Testis (tissue), 3 donors: Measurements from ENCODE around the gene RPS27L. TPM values are rescaled to one million over a fixed set of nuclear protein-coding genes. Genes with fewer than 3 reads are reported as not detected.

Experiments
- DNase-seq: peaks from one replicate; pipeline ENCODE4 v3.0.0-alpha.2; 2019
- H3K27ac ChIP-seq, 2 donors: fragments of 200-600 bp; sonication (generic); one replicate each; pipeline ENCODE4 v1.5.1; 2019
- H3K27me3 ChIP-seq: fragments of 200-600 bp; sonication (generic); one replicate; pipeline ENCODE4 v1.5.1; 2019
- H3K36me3 ChIP-seq: fragments of 200-600 bp; sonication (generic); one replicate; pipeline ENCODE4 v1.5.1; 2017; ENCODE audit warnings: low read depth; ENCODE audit errors: missing control alignments
- H3K4me1 ChIP-seq: fragments of 200-600 bp; sonication (generic); one replicate; pipeline ENCODE4 v1.5.1; 2019
- H3K4me3 ChIP-seq, 2 donors: fragments of 200-600 bp; sonication (generic); one replicate each; pipeline ENCODE4 v1.5.1; 2017 to 2019
- H3K9me3 ChIP-seq: fragments of 200-600 bp; sonication (generic); one replicate; pipeline ENCODE4 v1.5.1; 2017
- POLR2A ChIP-seq: fragments of 450-650 bp; IDR thresholded peaks from one replicate; pipeline ENCODE4 v1.6.1; 2017; ENCODE audit warnings: antibody characterized with exemption, mild to moderate bottlenecking, moderate library complexity
- WGBS, 2 donors: methylation state at CpG; one replicate each; pipeline ENCODE4 v1.1.5; 2018; 5-methylcytosine and 5-hydroxymethylcytosine counted together
- intact Hi-C: fragments of 100-400 bp; cut with DNase I; formaldehyde crosslinking; loops from one replicate; pipeline ENCODE4 v1.15.1; 2023; ENCODE audit warnings: low total_unique reads
- polyA plus RNA-seq: library from polyadenylated mRNA; stranded (reverse); fragments of 350-450 nt; fragmentation: Illumina TruSeq; extraction: RNeasy Lipid Tissue Mini Kit (QIAGEN cat#74804); gene quantifications from one replicate; pipeline ENCODE4 v1.2.3, GENCODE V29; 2014; ENCODE audit warnings: low read depth, low replicate concordance; ENCODE audit not compliant: insufficient read depth
- total RNA-seq, 2 donors: library from RNA; depleted of rRNA; stranded (reverse); fragments of >200 nt; gene quantifications; one replicate each; pipeline ENCODE4 v1.2.3, GENCODE V29; 2016
- TF ChIP-seq, protein P1 (sequence below), 3 experiments: fragments of 450-650 bp in 2 of 3; fragments of 200-600 bp in 1 of 3; sonication (generic) in 1 of 3; IDR thresholded peaks; one replicate each; pipeline ENCODE4 v1.5.1; 2016 to 2019; ENCODE audit warnings: antibody characterized with exemption in 3 of 3, mild to moderate bottlenecking in 2 of 3, moderate library complexity in 1 of 3

RPS27L gene
- total and polyA plus RNA-seq, 3 donors from 2014 or later, result 34.3 to 69.7 (median 46.6) TPM

DNA sequence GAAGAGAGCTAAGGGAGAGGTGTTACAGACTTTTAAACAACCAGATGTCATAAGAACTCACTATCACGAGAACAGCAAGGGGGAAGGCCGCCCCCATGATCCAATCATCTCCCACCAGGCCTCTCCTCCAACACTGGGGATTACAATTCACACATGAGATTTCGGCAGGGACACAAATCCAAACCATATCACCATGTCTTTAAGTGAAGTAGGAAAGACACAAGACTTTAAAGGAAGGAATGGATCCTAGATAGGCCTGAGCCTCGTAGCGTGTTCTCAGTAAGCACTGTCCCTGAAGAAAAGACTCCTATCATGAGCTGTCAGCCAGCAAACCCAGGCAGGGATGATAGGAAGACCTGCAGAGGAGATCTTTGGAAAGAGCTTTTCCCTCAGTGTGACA, 15.1 kb upstream of the RPS27L start:
- DNase-seq, result no peak
- WGBS, 2 donors, result 89% methylated on average over 5 of the region's 5 CpGs
- H3K27ac ChIP-seq, result no peak overlapping the region

GRCh38 chr15:63169788-63170187, 12.5 kb upstream of the RPS27L start:
- 89 to 96% methylated on average over 2 of the region's 2 CpGs for WGBS, 2 donors
- TF ChIP-seq, protein P1, sequence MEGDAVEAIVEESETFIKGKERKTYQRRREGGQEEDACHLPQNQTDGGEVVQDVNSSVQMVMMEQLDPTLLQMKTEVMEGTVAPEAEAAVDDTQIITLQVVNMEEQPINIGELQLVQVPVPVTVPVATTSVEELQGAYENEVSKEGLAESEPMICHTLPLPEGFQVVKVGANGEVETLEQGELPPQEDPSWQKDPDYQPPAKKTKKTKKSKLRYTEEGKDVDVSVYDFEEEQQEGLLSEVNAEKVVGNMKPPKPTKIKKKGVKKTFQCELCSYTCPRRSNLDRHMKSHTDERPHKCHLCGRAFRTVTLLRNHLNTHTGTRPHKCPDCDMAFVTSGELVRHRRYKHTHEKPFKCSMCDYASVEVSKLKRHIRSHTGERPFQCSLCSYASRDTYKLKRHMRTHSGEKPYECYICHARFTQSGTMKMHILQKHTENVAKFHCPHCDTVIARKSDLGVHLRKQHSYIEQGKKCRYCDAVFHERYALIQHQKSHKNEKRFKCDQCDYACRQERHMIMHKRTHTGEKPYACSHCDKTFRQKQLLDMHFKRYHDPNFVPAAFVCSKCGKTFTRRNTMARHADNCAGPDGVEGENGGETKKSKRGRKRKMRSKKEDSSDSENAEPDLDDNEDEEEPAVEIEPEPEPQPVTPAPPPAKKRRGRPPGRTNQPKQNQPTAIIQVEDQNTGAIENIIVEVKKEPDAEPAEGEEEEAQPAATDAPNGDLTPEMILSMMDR (IDR thresholded peaks at IDR 0.05), result no peak
- TF ChIP-seq POLR2A, result no peak
- no peaks in the 10 kb centered on the region for H3K9me3 ChIP-seq
- H3K27me3 ChIP-seq, result no peaks in the 10 kb centered on the region
- no peaks in the 10 kb centered on the region for H3K36me3 ChIP-seq
- intact Hi-C loops, result no loop called here
- no peak for DNase-seq
- H3K27ac ChIP-seq, result no peak overlapping the region
- no peaks in the 10 kb centered on the region for H3K4me1 ChIP-seq
- H3K4me3 ChIP-seq, result no peak overlapping the region

More for the DNA sequence above, 15.1 kb upstream of the RPS27L start:
- intact Hi-C loops, result no loop called here
- Histone ChIP-seq H3K27me3 (no peaks in the 10 kb centered on the region), H3K4me1 (no peaks in the 10 kb centered on the region), H3K36me3 (no peaks in the 10 kb centered on the region), H3K9me3 (no peaks in the 10 kb centered on the region), H3K4me3 (no peak overlapping the region)
- TF ChIP-seq, protein P1 (IDR thresholded peaks at IDR 0.05), result no peak
- TF ChIP-seq POLR2A, result no peak

DNA sequence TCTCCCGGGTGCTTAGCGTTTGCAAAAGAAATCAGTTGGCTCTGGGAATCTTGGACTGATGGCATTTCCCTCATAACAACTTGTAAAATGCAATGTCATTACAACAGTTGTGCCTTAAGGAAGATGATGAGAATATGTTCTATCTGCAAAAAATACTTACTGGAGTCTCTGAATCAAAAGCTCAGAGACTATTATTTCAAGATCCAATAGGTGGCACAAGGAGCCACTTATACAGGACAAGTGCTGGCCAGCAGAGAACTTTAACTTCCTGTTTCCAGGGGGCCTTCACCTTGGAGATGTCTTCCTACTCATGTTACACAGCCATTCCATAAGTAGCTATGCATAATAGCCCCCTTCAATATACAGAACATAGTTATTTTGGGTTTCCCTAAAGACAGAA, 8.9 kb upstream of the RPS27L start:
- H3K4me1 ChIP-seq, result no peaks in the 10 kb centered on the region
- H3K27ac ChIP-seq, result no peak overlapping the region
- intact Hi-C loops, result no loop called here
- H3K27me3 ChIP-seq, result no peaks in the 10 kb centered on the region
- H3K36me3 ChIP-seq, result no peaks in the 10 kb centered on the region
- no peak overlapping the region for H3K4me3 ChIP-seq
- no peak for DNase-seq
- WGBS, 2 donors, result 90 to 97% methylated on average over 2 of the region's 2 CpGs
- no peaks in the 10 kb centered on the region for H3K9me3 ChIP-seq
- TF ChIP-seq, protein P1 (IDR thresholded peaks at IDR 0.05), result no peak
- TF ChIP-seq POLR2A, result no peak

GRCh38 chr15:63165166-63165859, 8.0 kb upstream of the RPS27L start:
- no peak for DNase-seq
- no peaks in the 10 kb centered on the region for H3K27me3 ChIP-seq
- intact Hi-C loops, result no loop called here
- H3K9me3 ChIP-seq, result no peaks in the 10 kb centered on the region
- H3K36me3 ChIP-seq, result no peaks in the 10 kb centered on the region
- TF ChIP-seq, protein P1 (IDR thresholded peaks at IDR 0.05), result no peak
- no peak for TF ChIP-seq POLR2A
- no peaks in the 10 kb centered on the region for H3K4me1 ChIP-seq
- H3K4me3 ChIP-seq, result no peak overlapping the region
- no peak overlapping the region for H3K27ac ChIP-seq
- WGBS, 2 donors, result 85 to 86% methylated on average over 6 of the region's 6 CpGs

GRCh38 chr15:63163217-63163616, 5.9 kb upstream of the RPS27L start:
- no peak for TF ChIP-seq POLR2A
- TF ChIP-seq, protein P1 (IDR thresholded peaks at IDR 0.05), result no peak
- H3K27ac ChIP-seq, result no peak overlapping the region
- intact Hi-C loops, result no loop called here
- no peaks in the 10 kb centered on the region for H3K27me3 ChIP-seq
- DNase-seq, result no peak
- H3K4me3 ChIP-seq, result no peak overlapping the region
- no peaks in the 10 kb centered on the region for H3K36me3 ChIP-seq
- H3K4me1 ChIP-seq, result no peaks in the 10 kb centered on the region
- H3K9me3 ChIP-seq, result no peaks in the 10 kb centered on the region
- WGBS, 2 donors, result 84 to 93% methylated on average over 4 of the region's 4 CpGs
